Omental fat pad (tissue), 4 donors: ENCODE results near the gene PCDH12. TPM values are rescaled to one million over a fixed set of nuclear protein-coding genes. Genes with fewer than 3 reads are reported as not detected.

ENCODE experiments used
- ATAC-seq: fragments of 150-250 bp; one replicate; pipeline ENCODE4 v1.9.1; 2016; ENCODE audit warnings: mild to moderate bottlenecking, moderate library complexity; ENCODE audit not compliant: low FRiP score
- DNase-seq: peaks from one replicate; pipeline ENCODE4 v3.0.0-alpha.2; 2019; ENCODE audit warnings: low spot score
- CTCF ChIP-seq, 3 donors: fragments of 450-650 bp; IDR thresholded peaks; one replicate each; pipeline ENCODE4 v1.5.1; 2016 to 2017; ENCODE audit warnings: antibody characterized with exemption in 3 of 3, mild to moderate bottlenecking in 3 of 3, moderate library complexity in 2 of 3
- total RNA-seq, 4 donors: library from RNA; depleted of rRNA; stranded (reverse); fragments of >200 nt; gene quantifications; one replicate each; pipeline ENCODE4 v1.1.0, GENCODE V29; 2016

The PCDH12 gene
- total RNA-seq, 4 donors from 2014 or later: 4.0 to 18.9 (median 6.7) TPM

- DNase-seq: no peak
- TF ChIP-seq CTCF (IDR thresholded peaks at IDR 0.05): no peak
- no peak for ATAC-seq
Observed at GRCh38 chr5:141913560-141914198, 44.3 kb downstream of the PCDH12 start.

GRCh38 chr5:141910271-141910673, 47.7 kb downstream of the PCDH12 start:
- DNase-seq (no peak), ATAC-seq (no peak)
- no peak for TF ChIP-seq CTCF (IDR thresholded peaks at IDR 0.05)

GRCh38 chr5:141909212-141909611, 48.8 kb downstream of the PCDH12 start:
- no peak for TF ChIP-seq CTCF (IDR thresholded peaks at IDR 0.05)
- ATAC-seq (no peak), DNase-seq (no peak)

- ATAC-seq (no peak), DNase-seq (no peak)
- no peak for TF ChIP-seq CTCF (IDR thresholded peaks at IDR 0.05)
Observed at GRCh38 chr5:141908796-141909195, 49.2 kb downstream of the PCDH12 start.

- TF ChIP-seq CTCF (IDR thresholded peaks at IDR 0.05): no peak
- ATAC-seq (no peak), DNase-seq (no peak)
Observed at GRCh38 chr5:141906972-141907371, 51.0 kb downstream of the PCDH12 start.

- no peak for ATAC-seq
- DNase-seq: no peak
- TF ChIP-seq CTCF (IDR thresholded peaks at IDR 0.05): no peak
Observed at GRCh38 chr5:141906517-141906916, 51.5 kb downstream of the PCDH12 start.

GRCh38 chr5:141904551-141904950, 53.5 kb downstream of the PCDH12 start:
- no peak for TF ChIP-seq CTCF (IDR thresholded peaks at IDR 0.05)
- ATAC-seq (no peak), DNase-seq (no peak)
